Measurements from ENCODE around the gene MYOCOS. TPM values are rescaled to one million over a fixed set of nuclear protein-coding genes. Genes with fewer than 3 reads are reported as not detected.

MYOCOS gene
- total RNA-seq, 1 donor from 2014 or later: not detected

DNA sequence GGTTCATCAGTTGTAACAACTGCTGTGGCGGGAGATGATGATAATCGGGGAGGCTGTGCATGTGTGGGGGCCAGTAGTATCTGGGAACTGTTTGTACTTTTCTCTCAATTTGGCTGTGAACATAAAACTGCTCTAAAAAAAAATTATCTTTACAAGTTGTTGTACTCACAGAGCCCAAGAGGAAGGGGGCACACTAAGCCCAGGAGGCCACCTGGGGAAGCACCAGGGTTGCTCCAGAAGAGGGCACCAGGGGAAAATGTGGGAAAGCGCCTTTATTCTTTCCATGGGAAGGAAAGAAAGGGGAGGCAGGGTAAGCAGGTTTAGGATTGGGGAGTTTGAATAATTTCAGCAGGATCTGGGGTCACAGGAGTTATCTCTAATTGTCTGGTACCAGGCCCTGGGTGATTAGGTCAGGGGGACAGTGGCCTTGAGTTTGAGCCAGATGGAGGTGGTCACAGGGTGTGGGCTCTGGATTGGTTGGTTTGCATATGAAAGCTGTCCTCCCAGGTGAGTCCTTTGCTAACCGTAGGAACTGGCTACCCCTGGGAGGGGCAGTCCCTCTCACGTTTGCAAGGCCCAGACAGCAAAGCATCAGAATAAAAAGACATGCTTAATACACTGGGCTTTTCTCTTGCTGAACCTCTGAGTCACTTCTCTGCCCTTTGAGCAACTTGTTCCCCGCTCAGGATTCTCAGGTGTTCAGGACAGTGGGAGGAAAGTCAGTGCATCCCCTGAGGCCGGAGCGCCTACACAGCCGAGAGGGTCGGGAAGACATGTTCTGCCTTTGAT is 19.2 kb downstream of the MYOCOS start:
- Histone ChIP-seq H3K9ac (ENCODE audit: low read depth in 1 of 3, low read length in 3 of 3) (no peak overlapping the region), H3K9me3 (ENCODE audit: control insufficient read depth in 3 of 3, low read length in 3 of 3) (no peaks in the 10 kb centered on the region), H3K27me3 (ENCODE audit: control insufficient read depth in 3 of 3, insufficient read depth in 3 of 3, low read length in 3 of 3) (no peaks in the 10 kb centered on the region), H3K4me1 (ENCODE audit: control insufficient read depth in 3 of 3, insufficient read depth in 3 of 3, low read length in 3 of 3) (peaks cover 12 to 16% (median 14%) of the 10 kb centered on the region in 3 donors), H3K4me3 (ENCODE audit: low read length in 3 of 3) (no peak overlapping the region), H3K27ac (ENCODE audit: low read depth, low read length) (no peak overlapping the region), H3K36me3 (ENCODE audit: control insufficient read depth in 3 of 3, insufficient read depth in 3 of 3, low read length in 3 of 3) (no peaks in the 10 kb centered on the region)

DNA sequence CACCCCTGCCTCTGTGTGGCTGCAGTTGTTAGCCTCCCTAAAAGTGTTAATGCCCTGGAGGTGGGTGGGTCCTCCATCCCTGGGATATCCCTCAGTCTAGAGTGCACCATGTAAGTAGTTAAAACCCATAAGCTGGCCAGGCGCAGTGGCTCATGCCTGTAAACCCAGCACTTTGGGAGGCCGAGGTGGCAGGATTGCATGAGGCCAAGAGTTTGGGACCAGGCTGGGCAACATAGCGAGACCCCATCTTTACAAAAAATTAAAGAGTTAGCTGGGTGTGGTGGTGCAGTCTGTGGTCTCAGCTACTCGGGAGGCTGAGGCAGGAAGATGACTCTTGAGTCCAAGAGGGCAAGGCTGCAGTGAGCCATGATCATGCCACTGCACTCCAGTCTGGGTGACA is 20.2 kb downstream of the MYOCOS start:
- no peak overlapping the region for H3K4me3 ChIP-seq (ENCODE audit: low read length in 3 of 3)
- no peak overlapping the region for H3K9ac ChIP-seq (ENCODE audit: low read depth in 1 of 3, low read length in 3 of 3)
- H3K4me1 ChIP-seq (ENCODE audit: control insufficient read depth in 3 of 3, insufficient read depth in 3 of 3, low read length in 3 of 3): peaks cover 12 to 16% (median 14%) of the 10 kb centered on the region in 3 donors
- H3K27ac ChIP-seq (ENCODE audit: low read depth, low read length): no peak overlapping the region
- H3K27me3 ChIP-seq (ENCODE audit: control insufficient read depth in 3 of 3, insufficient read depth in 3 of 3, low read length in 3 of 3): no peaks in the 10 kb centered on the region
- no peaks in the 10 kb centered on the region for H3K9me3 ChIP-seq (ENCODE audit: control insufficient read depth in 3 of 3, low read length in 3 of 3)
- H3K36me3 ChIP-seq (ENCODE audit: control insufficient read depth in 3 of 3, insufficient read depth in 3 of 3, low read length in 3 of 3): no peaks in the 10 kb centered on the region

DNA sequence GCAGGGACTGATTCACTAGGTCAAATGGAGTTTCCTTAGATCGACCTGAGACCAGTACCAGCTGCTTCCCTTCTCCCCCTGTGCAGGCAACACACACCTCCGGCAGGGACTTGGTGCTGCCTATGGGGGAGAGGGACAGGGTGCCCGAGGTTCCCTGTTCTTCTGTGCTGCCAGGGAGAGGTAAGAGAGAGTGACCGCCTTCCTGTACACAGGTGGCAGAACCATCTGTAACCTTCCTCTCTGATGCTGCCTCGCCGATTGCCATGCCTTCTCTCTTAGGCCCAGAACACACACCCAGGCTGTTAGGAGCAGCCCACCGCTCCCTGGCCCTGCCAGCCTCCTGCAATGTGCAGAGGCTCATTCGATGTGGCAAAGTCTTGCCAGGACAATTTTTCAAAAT is 21.1 kb downstream of the MYOCOS start:
- Histone ChIP-seq H3K4me3 (ENCODE audit: low read length in 3 of 3) (no peak overlapping the region), H3K9ac (ENCODE audit: low read depth in 1 of 3, low read length in 3 of 3) (no peak overlapping the region), H3K27ac (ENCODE audit: low read depth, low read length) (no peak overlapping the region), H3K9me3 (ENCODE audit: control insufficient read depth in 3 of 3, low read length in 3 of 3) (no peaks in the 10 kb centered on the region), H3K4me1 (ENCODE audit: control insufficient read depth in 3 of 3, insufficient read depth in 3 of 3, low read length in 3 of 3) (peaks cover 12 to 16% (median 14%) of the 10 kb centered on the region in 3 donors), H3K36me3 (ENCODE audit: control insufficient read depth in 3 of 3, insufficient read depth in 3 of 3, low read length in 3 of 3) (no peaks in the 10 kb centered on the region), H3K27me3 (ENCODE audit: control insufficient read depth in 3 of 3, insufficient read depth in 3 of 3, low read length in 3 of 3) (no peaks in the 10 kb centered on the region)

DNA sequence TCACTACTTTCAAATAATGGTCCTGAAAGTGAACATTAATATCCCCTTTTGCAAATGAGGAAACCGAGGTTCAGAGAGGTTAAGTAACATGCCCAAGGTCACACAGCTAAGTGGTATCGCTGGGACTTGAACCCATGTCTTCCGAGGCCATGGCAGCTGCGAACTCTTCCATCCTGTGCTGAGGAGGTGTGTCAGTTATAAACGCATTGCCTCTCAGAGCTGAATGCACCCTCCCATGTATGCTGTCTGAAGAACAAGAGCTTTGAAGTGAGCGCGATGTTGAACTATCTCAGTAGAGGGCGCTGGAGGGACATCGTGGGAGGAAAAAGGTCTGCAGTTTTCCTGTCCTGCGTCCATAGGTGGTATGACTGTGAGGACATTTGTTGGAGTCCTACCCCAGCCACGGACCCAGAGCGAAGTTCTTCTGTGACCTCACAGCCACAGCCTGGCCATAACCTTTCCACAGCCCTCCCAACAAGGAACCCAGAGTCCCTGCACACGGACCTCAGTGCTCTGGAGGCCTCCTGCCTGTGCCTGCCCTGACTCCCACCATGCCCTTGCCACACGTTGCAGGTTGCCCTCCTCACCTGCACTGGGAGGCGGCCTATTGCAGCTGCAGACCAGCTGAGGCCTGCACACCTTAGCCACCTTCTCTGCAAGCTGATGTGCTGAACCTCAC is 22.9 kb downstream of the MYOCOS start:
- H3K4me3 ChIP-seq (ENCODE audit: low read length in 3 of 3): peak overlapping the region; percentile 61 to 77 (median 61)
- no peaks in the 10 kb centered on the region for H3K27me3 ChIP-seq (ENCODE audit: control insufficient read depth in 3 of 3, insufficient read depth in 3 of 3, low read length in 3 of 3)
- no peaks in the 10 kb centered on the region for H3K36me3 ChIP-seq (ENCODE audit: control insufficient read depth in 3 of 3, insufficient read depth in 3 of 3, low read length in 3 of 3)
- peak overlapping the region; percentile 59 for H3K27ac ChIP-seq (ENCODE audit: low read depth, low read length)
- H3K9ac ChIP-seq (ENCODE audit: low read depth in 1 of 3, low read length in 3 of 3): peak overlapping the region; percentile 4 to 78 (median 27)
- H3K4me1 ChIP-seq (ENCODE audit: control insufficient read depth in 3 of 3, insufficient read depth in 3 of 3, low read length in 3 of 3): peaks cover 12 to 16% (median 14%) of the 10 kb centered on the region in 3 donors
- no peaks in the 10 kb centered on the region for H3K9me3 ChIP-seq (ENCODE audit: control insufficient read depth in 3 of 3, low read length in 3 of 3)

DNA sequence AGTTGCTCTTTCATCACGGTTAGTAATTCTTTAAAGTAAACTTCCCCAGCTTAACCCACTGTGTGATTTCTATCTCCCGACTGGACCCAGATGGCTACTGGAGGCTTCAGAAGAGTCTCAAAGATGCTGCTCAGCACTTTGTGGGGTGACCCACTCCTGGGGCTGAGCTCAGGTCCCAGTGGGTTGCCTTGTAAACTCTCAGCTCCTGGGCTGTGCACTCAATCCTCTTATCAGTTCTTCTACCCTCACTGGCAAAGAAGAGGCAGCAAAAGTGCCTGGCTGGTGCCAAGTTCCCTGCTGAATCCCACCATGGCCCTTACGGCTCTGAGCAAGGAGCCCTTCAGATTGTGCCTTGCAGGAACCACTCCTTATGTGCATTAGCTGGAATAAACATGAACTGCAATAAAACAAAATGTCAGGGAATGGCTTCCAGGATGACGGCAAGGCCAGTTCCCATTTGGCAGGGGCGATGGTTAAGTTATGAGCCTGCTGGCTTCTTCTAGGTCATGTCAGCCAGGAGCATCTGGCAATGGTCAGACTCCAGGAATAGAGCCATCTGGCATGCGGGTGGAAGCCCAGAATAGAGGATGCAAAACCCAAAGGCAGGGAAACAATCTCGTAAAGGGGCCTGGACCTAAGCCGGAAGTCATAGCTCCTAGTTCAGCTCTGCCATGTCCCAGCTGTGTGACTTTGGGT is 23.7 kb downstream of the MYOCOS start:
- Histone ChIP-seq H3K36me3 (ENCODE audit: control insufficient read depth in 3 of 3, insufficient read depth in 3 of 3, low read length in 3 of 3) (no peaks in the 10 kb centered on the region), H3K9me3 (ENCODE audit: control insufficient read depth in 3 of 3, low read length in 3 of 3) (no peaks in the 10 kb centered on the region), H3K4me3 (ENCODE audit: low read length in 3 of 3) (peak overlapping the region; percentile 43 to 77 (median 61)), H3K4me1 (ENCODE audit: control insufficient read depth in 3 of 3, insufficient read depth in 3 of 3, low read length in 3 of 3) (peaks cover 12 to 16% (median 14%) of the 10 kb centered on the region in 3 donors), H3K9ac (ENCODE audit: low read depth in 1 of 3, low read length in 3 of 3) (peak overlapping the region; percentile 4 to 78 (median 45)), H3K27me3 (ENCODE audit: control insufficient read depth in 3 of 3, insufficient read depth in 3 of 3, low read length in 3 of 3) (no peaks in the 10 kb centered on the region), H3K27ac (ENCODE audit: low read depth, low read length) (peak overlapping the region; percentile 59)

DNA sequence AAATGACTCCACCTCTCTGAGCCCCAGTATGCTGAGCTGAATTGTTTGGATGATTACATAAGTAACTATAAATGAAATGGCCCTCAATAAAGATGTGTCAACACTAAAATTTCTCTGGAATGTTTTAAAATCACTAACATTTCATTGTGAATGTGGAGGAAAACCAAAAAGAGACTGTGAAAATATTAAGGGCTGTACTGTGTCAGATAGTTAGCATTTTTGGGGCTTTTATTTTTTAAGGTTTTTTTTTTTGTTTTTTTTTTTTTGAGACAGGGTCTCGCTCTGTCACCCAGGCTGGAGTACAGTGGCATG is 24.2 kb downstream of the MYOCOS start:
- Histone ChIP-seq H3K4me1 (ENCODE audit: control insufficient read depth in 3 of 3, insufficient read depth in 3 of 3, low read length in 3 of 3) (peaks cover 12 to 16% (median 14%) of the 10 kb centered on the region in 3 donors), H3K9me3 (ENCODE audit: control insufficient read depth in 3 of 3, low read length in 3 of 3) (no peaks in the 10 kb centered on the region), H3K9ac (ENCODE audit: low read depth in 1 of 3, low read length in 3 of 3) (no peak overlapping the region), H3K36me3 (ENCODE audit: control insufficient read depth in 3 of 3, insufficient read depth in 3 of 3, low read length in 3 of 3) (no peaks in the 10 kb centered on the region), H3K27me3 (ENCODE audit: control insufficient read depth in 3 of 3, insufficient read depth in 3 of 3, low read length in 3 of 3) (no peaks in the 10 kb centered on the region), H3K4me3 (ENCODE audit: low read length in 3 of 3) (no peak overlapping the region), H3K27ac (ENCODE audit: low read depth, low read length) (peak overlapping the region; percentile 59)

DNA sequence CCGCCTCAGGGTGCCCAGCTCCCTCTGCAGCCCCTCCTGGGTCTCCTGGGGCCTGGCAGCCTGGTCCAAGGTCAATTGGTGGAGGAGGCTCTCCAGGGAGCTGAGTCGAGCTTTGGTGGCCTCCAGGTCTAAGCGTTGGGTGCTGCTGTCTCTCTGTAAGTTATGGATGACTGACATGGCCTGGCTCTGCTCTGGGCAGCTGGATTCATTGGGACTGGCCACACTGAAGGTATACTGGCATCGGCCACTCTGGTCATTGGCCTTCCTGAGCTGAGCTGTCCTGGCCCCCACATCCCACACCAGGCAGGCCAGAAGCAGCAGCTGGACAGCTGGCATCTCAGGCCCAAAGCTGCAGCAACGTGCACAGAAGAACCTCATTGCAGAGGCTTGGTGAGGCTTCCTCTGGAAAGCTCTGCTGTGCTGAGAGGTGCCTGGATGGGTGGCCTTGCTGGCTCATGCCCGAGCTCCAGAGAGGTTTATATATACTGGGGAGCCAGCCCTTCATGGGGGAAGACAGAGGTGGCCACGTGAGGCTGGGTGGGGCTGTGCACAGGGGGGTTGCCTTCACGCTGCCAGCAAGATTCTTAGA is 30.3 kb downstream of the MYOCOS start, which contains the start of gene MYOC:
Gene MYOC, minus strand, starts transcription at position 455 of the 589 bp plus-strand sequence. Its CDS starts 77 bp downstream, at position 378.
- Histone ChIP-seq H3K9me3 (ENCODE audit: control insufficient read depth in 3 of 3, low read length in 3 of 3) (no peaks in the 10 kb centered on the region), H3K4me1 (ENCODE audit: control insufficient read depth in 3 of 3, insufficient read depth in 3 of 3, low read length in 3 of 3) (peaks cover 19 to 37% (median 32%) of the 10 kb centered on the region in 3 donors), H3K4me3 (ENCODE audit: low read length in 3 of 3) (peak within 1 kb of the TSS in 1 of 3 donors; percentile 35), H3K36me3 (ENCODE audit: control insufficient read depth in 3 of 3, insufficient read depth in 3 of 3, low read length in 3 of 3) (no peaks in the 10 kb centered on the region), H3K9ac (ENCODE audit: low read depth in 1 of 3, low read length in 3 of 3) (peak within 1 kb of the TSS in 1 of 3 donors; percentile 16), H3K27me3 (ENCODE audit: control insufficient read depth in 3 of 3, insufficient read depth in 3 of 3, low read length in 3 of 3) (no peaks in the 10 kb centered on the region), H3K27ac (ENCODE audit: low read depth, low read length) (no peak within 1 kb of the TSS)

DNA sequence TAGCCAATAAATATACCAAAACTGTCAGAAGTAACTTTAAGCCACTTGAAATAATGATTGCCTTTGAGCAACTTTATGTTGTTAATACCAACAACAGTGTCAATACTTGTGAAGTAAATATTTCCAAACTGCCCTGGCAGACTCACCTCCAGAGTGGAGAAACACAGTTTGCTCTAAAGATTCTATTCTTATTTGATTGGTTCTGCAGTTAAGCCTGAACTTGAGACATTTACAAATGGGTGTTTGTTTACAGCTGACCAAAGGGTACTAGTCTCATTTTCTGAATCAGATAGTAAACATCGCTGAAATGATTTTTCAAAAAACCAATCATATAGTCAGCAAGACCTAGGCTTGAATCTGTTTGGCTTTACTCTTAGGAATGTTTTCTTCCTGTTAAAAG is 31.8 kb downstream of the MYOCOS start:
- H3K9ac ChIP-seq (ENCODE audit: low read depth in 1 of 3, low read length in 3 of 3): peak overlapping the region in 2 of 3 donors; percentile 34 to 74
- H3K36me3 ChIP-seq (ENCODE audit: control insufficient read depth in 3 of 3, insufficient read depth in 3 of 3, low read length in 3 of 3): no peaks in the 10 kb centered on the region
- no peaks in the 10 kb centered on the region for H3K9me3 ChIP-seq (ENCODE audit: control insufficient read depth in 3 of 3, low read length in 3 of 3)
- H3K27ac ChIP-seq (ENCODE audit: low read depth, low read length): peak overlapping the region; percentile 78
- peaks cover 19 to 37% (median 32%) of the 10 kb centered on the region in 3 donors for H3K4me1 ChIP-seq (ENCODE audit: control insufficient read depth in 3 of 3, insufficient read depth in 3 of 3, low read length in 3 of 3)
- H3K4me3 ChIP-seq (ENCODE audit: low read length in 3 of 3): peak overlapping the region in 2 of 3 donors; percentile 31 to 45
- no peaks in the 10 kb centered on the region for H3K27me3 ChIP-seq (ENCODE audit: control insufficient read depth in 3 of 3, insufficient read depth in 3 of 3, low read length in 3 of 3)

DNA sequence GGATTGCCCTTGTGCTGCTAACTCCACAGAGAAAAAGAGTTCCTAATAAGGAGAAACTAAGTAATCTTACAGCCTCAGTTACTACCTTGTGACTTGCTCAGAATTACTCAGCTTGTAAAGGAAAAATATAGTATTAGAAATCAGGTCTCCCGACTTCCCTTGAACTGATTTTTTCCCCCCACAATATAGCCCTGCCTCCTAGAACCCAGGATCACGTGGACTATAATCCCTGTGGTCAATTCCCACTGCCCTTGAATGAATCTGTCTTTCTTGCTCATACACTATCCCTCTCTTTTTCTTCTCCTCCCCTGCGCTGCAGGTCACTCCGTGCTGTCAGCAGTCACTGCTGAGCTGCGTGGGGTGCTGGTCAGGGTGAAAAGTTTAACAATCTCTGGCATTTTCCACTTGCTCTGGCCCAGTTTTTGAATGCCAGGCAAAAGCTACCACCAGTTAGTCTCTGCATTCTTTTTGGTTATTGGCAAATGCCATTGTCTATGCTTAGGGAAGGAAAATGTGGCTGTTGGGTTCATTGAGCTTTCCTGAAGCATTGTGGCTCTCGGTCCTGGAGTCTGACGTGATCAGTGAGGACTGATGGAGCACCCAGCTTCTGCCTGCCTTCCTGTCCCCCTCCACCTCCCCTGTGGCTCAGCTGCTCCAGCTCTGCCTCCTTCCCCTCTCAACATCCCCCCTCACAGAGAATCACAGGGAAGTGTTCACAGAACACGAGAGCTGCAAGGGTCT is 32.3 kb downstream of the MYOCOS start:
- Histone ChIP-seq H3K9ac (ENCODE audit: low read depth in 1 of 3, low read length in 3 of 3) (peak overlapping the region; percentile 34 to 74 (median 63)), H3K4me1 (ENCODE audit: control insufficient read depth in 3 of 3, insufficient read depth in 3 of 3, low read length in 3 of 3) (peaks cover 19 to 37% (median 32%) of the 10 kb centered on the region in 3 donors), H3K4me3 (ENCODE audit: low read length in 3 of 3) (peak overlapping the region; percentile 31 to 45 (median 45))

More for the DNA sequence above, 32.3 kb downstream of the MYOCOS start:
- Histone ChIP-seq H3K27me3 (ENCODE audit: control insufficient read depth in 3 of 3, insufficient read depth in 3 of 3, low read length in 3 of 3) (no peaks in the 10 kb centered on the region), H3K27ac (ENCODE audit: low read depth, low read length) (peak overlapping the region; percentile 78), H3K36me3 (ENCODE audit: control insufficient read depth in 3 of 3, insufficient read depth in 3 of 3, low read length in 3 of 3) (no peaks in the 10 kb centered on the region), H3K9me3 (ENCODE audit: control insufficient read depth in 3 of 3, low read length in 3 of 3) (no peaks in the 10 kb centered on the region)
